ENCODE data around the gene FIBCD1.

FIBCD1 gene

DNA sequence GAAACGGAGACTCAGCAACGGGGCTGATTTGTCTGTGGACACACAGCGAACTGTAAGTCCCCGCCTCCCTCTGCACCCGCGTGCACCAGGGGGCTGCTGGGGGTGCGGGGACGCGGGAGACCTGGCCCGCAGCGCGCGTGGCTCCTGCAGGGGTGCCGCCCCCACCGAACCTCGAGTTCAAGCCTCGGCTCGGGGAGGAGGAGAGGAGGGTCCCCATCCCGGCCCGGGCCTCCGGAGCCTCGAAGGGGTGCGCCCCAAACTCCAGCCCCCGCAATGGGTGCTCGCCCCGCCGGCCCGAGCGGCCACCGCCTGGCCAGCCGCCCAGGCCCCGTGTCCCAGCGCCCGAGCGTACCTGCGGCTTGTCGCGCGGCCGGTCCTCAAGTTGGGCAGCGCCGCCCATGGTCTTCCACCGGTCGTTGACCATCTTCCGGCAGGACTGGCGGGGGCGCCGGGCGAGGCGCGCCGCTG lies 829 bp downstream of the FIBCD1 start:
- no peaks in the 10 kb centered on the region for H3K79me2 ChIP-seq (ENCODE audit: insufficient read depth, low read depth)
- no peak overlapping the region for H3K9ac ChIP-seq
- no peaks in the 10 kb centered on the region for H3K36me3 ChIP-seq (ENCODE audit: insufficient read depth)
- H2AFZ ChIP-seq (ENCODE audit: low read depth) = no peak overlapping the region
- H3K27ac ChIP-seq = no peak overlapping the region
- no peaks in the 10 kb centered on the region for H4K20me1 ChIP-seq (ENCODE audit: insufficient read depth)
- no peaks in the 10 kb centered on the region for H3K4me1 ChIP-seq (ENCODE audit: low read depth, poor library complexity, severe bottlenecking)
- H3K27me3 ChIP-seq (ENCODE audit: insufficient read depth, low read depth) = peaks cover 89% of the 10 kb centered on the region
- TF ChIP-seq, protein P1, sequence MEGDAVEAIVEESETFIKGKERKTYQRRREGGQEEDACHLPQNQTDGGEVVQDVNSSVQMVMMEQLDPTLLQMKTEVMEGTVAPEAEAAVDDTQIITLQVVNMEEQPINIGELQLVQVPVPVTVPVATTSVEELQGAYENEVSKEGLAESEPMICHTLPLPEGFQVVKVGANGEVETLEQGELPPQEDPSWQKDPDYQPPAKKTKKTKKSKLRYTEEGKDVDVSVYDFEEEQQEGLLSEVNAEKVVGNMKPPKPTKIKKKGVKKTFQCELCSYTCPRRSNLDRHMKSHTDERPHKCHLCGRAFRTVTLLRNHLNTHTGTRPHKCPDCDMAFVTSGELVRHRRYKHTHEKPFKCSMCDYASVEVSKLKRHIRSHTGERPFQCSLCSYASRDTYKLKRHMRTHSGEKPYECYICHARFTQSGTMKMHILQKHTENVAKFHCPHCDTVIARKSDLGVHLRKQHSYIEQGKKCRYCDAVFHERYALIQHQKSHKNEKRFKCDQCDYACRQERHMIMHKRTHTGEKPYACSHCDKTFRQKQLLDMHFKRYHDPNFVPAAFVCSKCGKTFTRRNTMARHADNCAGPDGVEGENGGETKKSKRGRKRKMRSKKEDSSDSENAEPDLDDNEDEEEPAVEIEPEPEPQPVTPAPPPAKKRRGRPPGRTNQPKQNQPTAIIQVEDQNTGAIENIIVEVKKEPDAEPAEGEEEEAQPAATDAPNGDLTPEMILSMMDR (conservative IDR thresholded peaks at IDR 0.05; ENCODE audit: low read depth, low read length) = no peak
- no peak overlapping the region for H3K4me3 ChIP-seq (IDR thresholded peaks at IDR 0.05; ENCODE audit: insufficient read depth, low read depth, low read length)
- H3K4me2 ChIP-seq = no peak overlapping the region

- Histone ChIP-seq H3K4me3 (IDR thresholded peaks at IDR 0.05; ENCODE audit: insufficient read depth, low read depth, low read length) (no peak overlapping the region), H3K4me2 (no peak overlapping the region), H3K9ac (no peak overlapping the region), H3K27me3 (ENCODE audit: insufficient read depth, low read depth) (peaks cover 89% of the 10 kb centered on the region), H3K27ac (no peak overlapping the region), H4K20me1 (ENCODE audit: insufficient read depth) (no peaks in the 10 kb centered on the region), H3K4me1 (ENCODE audit: low read depth, poor library complexity, severe bottlenecking) (no peaks in the 10 kb centered on the region), H3K36me3 (ENCODE audit: insufficient read depth) (no peaks in the 10 kb centered on the region), H3K79me2 (ENCODE audit: insufficient read depth, low read depth) (no peaks in the 10 kb centered on the region), H2AFZ (ENCODE audit: low read depth) (no peak overlapping the region)
- TF ChIP-seq, protein P1 (conservative IDR thresholded peaks at IDR 0.05; ENCODE audit: low read depth, low read length) = no peak
Observed at GRCh38 chr9:130937146-130938076, 1.6 kb downstream of the FIBCD1 start.

GRCh38 chr9:130936285-130937117 lies 2.5 kb downstream of the FIBCD1 start:
- Histone ChIP-seq H3K36me3 (ENCODE audit: insufficient read depth) (no peaks in the 10 kb centered on the region), H3K27ac (no peak overlapping the region), H3K4me1 (ENCODE audit: low read depth, poor library complexity, severe bottlenecking) (peaks cover 3% of the 10 kb centered on the region), H4K20me1 (ENCODE audit: insufficient read depth) (no peaks in the 10 kb centered on the region), H3K27me3 (ENCODE audit: insufficient read depth, low read depth) (peaks cover 88% of the 10 kb centered on the region), H3K9ac (no peak overlapping the region), H3K4me2 (no peak overlapping the region), H3K4me3 (IDR thresholded peaks at IDR 0.05; ENCODE audit: insufficient read depth, low read depth, low read length) (no peak overlapping the region), H2AFZ (ENCODE audit: low read depth) (no peak overlapping the region), H3K79me2 (ENCODE audit: insufficient read depth, low read depth) (no peaks in the 10 kb centered on the region)
- TF ChIP-seq, protein P1 (conservative IDR thresholded peaks at IDR 0.05; ENCODE audit: low read depth, low read length) = no peak

- no peaks in the 10 kb centered on the region for H4K20me1 ChIP-seq (ENCODE audit: insufficient read depth)
- no peak overlapping the region for H3K4me3 ChIP-seq (IDR thresholded peaks at IDR 0.05; ENCODE audit: insufficient read depth, low read depth, low read length)
- H3K79me2 ChIP-seq (ENCODE audit: insufficient read depth, low read depth) = no peaks in the 10 kb centered on the region
- H3K4me1 ChIP-seq (ENCODE audit: low read depth, poor library complexity, severe bottlenecking) = peaks cover 5% of the 10 kb centered on the region
- H2AFZ ChIP-seq (ENCODE audit: low read depth) = no peak overlapping the region
- no peaks in the 10 kb centered on the region for H3K36me3 ChIP-seq (ENCODE audit: insufficient read depth)
- no peak overlapping the region for H3K9ac ChIP-seq
- no peak overlapping the region for H3K27ac ChIP-seq
- peaks cover 90% of the 10 kb centered on the region for H3K27me3 ChIP-seq (ENCODE audit: insufficient read depth, low read depth)
- TF ChIP-seq, protein P1 (conservative IDR thresholded peaks at IDR 0.05; ENCODE audit: low read depth, low read length) = no peak
- H3K4me2 ChIP-seq = no peak overlapping the region
Observed at GRCh38 chr9:130935648-130936271, 3.3 kb downstream of the FIBCD1 start.
